HCT116 (cell line): ENCODE data around the gene TIMP4.

Source experiments
- ELF1 ChIP-seq: IDR thresholded peaks from 2 replicates; pipeline ENCODE4 v1.6.1; 2012; ENCODE audit warnings: low read depth, borderline replicate concordance
- EZH2 ChIP-seq: fragments of 200-600 bp; sonication (generic); IDR thresholded peaks from 2 replicates; pipeline ENCODE4 v1.6.1; 2017; ENCODE audit warnings: antibody characterized with exemption, mixed run types
- POLR2A ChIP-seq: IDR thresholded peaks from 2 replicates; pipeline ENCODE4 v1.7.0; 2011; ENCODE audit warnings: borderline replicate concordance; ENCODE audit not compliant: insufficient read depth, insufficient read length; ENCODE audit errors: extremely low read depth
- POLR2AphosphoS5 ChIP-seq: IDR thresholded peaks from 2 replicates; pipeline ENCODE4 v1.6.1; 2011; ENCODE audit warnings: mild to moderate bottlenecking, low read depth, low read length, moderate library complexity
- SRF ChIP-seq: IDR thresholded peaks from 2 replicates; pipeline ENCODE4 v1.6.1; 2012; ENCODE audit warnings: low read depth
- TF ChIP-seq, protein P1 (sequence below), 3 experiments: fragments of 200-600 bp in 1 of 3; sonication (generic) in 1 of 3; IDR thresholded peaks in 2 of 3; conservative IDR thresholded peaks in 1 of 3; 2 replicates each; pipeline ENCODE4 v1.5.1; 2012 to 2017; ENCODE audit warnings: low read depth in 2 of 3, low read length in 2 of 3, antibody characterized with exemption in 1 of 3, borderline replicate concordance in 1 of 3, control low read depth in 1 of 3, mild to moderate bottlenecking in 1 of 3, mixed read lengths in 1 of 3, mixed run types in 1 of 3, moderate library complexity in 1 of 3; ENCODE audit not compliant: insufficient read depth in 1 of 3

DNA sequence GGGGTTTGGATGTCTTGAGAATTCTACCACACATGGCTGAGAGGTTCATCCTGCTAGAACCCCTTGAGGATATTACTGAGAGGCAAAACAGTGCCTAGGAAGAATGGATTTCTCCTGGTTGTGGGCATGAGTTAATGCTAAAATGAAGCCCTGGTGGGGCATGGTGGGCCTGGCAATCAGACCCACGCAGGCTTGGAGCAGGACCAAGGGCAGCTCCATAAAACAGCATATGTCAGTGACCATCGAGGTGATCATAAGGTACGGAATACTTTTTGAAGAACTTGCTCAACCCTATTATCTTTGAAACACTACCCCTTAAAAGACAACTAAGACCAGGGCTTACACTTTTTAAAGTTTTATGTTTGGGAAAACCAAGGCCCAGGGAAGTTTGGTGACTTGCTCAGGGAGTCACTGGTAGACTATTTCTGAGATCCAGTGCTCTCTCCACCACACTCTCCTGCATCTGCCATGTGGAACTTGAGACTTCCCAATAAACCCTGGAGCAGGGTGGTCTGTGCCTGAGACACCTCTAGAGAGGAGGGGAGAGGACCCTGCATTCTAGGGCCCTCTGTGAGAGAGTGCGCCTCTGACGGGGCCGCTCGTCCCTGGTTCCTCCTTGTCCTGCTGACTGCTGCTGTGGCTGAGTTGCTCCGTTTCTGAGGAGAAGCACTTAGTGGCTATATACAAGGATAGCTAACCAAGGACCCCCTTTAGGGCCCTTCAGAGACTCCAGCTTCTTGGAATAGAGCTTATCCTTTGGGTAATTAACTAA, 28.0 kb upstream of the TIMP4 start:
- TF ChIP-seq, protein P1, sequence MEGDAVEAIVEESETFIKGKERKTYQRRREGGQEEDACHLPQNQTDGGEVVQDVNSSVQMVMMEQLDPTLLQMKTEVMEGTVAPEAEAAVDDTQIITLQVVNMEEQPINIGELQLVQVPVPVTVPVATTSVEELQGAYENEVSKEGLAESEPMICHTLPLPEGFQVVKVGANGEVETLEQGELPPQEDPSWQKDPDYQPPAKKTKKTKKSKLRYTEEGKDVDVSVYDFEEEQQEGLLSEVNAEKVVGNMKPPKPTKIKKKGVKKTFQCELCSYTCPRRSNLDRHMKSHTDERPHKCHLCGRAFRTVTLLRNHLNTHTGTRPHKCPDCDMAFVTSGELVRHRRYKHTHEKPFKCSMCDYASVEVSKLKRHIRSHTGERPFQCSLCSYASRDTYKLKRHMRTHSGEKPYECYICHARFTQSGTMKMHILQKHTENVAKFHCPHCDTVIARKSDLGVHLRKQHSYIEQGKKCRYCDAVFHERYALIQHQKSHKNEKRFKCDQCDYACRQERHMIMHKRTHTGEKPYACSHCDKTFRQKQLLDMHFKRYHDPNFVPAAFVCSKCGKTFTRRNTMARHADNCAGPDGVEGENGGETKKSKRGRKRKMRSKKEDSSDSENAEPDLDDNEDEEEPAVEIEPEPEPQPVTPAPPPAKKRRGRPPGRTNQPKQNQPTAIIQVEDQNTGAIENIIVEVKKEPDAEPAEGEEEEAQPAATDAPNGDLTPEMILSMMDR (IDR thresholded peaks at IDR 0.05 in 2 of 3, conservative IDR thresholded peaks at IDR 0.05 in 1 of 3; ENCODE audit: borderline replicate concordance in 1 of 3, insufficient read depth in 1 of 3, low read depth in 2 of 3, low read length in 2 of 3): no peak
- TF ChIP-seq POLR2A (no peak), ELF1 (no peak), EZH2 (no peak), POLR2AphosphoS5 (no peak), SRF (no peak)
